ENCODE results near the gene ARHGAP27.

Gene ARHGAP27

DNA sequence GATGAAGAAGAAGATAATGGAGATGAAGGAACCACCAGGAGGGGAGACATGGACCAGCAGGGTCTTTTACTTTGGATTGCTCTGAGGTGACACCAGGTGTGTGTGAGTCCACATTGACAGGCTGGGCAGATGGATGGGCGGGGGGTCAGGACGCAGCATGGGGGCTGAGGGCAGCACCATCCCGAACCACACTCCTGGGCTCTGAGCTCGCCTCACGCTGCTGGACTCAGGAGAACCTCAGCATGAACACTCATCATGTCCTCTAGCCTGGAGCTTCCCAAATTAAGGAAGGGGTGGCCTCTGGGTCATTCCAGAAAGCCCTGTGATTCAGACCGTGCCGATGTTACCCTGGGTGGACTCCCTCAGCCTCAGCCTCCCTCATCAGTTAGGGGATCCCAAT is 65.5 kb downstream of the ARHGAP27 start:
- Histone ChIP-seq H3K4me3 (ENCODE audit: insufficient read length, low read depth) (no peak overlapping the region), H3K9ac (ENCODE audit: insufficient read length, low read depth) (no peak overlapping the region), H3K27me3 (ENCODE audit: insufficient read depth, insufficient read length) (no peaks in the 10 kb centered on the region), H3K36me3 (ENCODE audit: insufficient read depth, insufficient read length, low read length) (no peaks in the 10 kb centered on the region), H3K4me1 (ENCODE audit: insufficient read depth, insufficient read length) (peaks cover 13% of the 10 kb centered on the region), H3K9me3 (ENCODE audit: insufficient read depth, low read length) (peaks cover 9% of the 10 kb centered on the region; the same call in 1 of the 2 replicates)
- DNase-seq (ENCODE audit: low read depth, low spot score), result no peak
- TF ChIP-seq ZNF274 (IDR thresholded peaks at IDR 0.05; ENCODE audit: low read depth, low read length) (no peak), SUZ12 (IDR thresholded peaks at IDR 0.05; ENCODE audit: extremely low read depth, insufficient read depth, insufficient read length) (no peak), YY1 (IDR thresholded peaks at IDR 0.05; ENCODE audit: insufficient read depth, insufficient read length) (no peak)

DNA sequence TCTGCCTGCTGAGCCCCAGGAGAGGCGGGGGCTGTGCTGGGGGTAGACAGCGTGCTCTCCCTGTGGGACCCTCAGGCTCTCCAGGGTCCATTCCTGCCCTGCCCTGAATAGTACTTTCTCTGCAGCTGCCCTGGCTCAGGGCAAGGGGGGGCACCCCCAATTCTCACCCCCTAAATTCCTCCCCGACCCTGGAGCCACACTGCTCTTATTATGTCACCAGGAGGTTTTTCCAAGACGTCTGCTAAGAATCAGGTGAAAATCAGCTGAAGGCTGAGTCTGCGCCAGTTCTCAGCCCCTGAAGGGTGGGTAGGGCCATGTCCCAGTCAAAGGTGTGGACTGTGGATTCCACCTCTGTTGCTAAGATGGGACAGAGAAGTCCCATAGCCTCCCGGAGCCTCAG is 66.0 kb downstream of the ARHGAP27 start:
- H3K36me3 ChIP-seq (ENCODE audit: insufficient read depth, insufficient read length, low read length), result no peaks in the 10 kb centered on the region
- H3K27me3 ChIP-seq (ENCODE audit: insufficient read depth, insufficient read length), result no peaks in the 10 kb centered on the region
- TF ChIP-seq ZNF274 (IDR thresholded peaks at IDR 0.05; ENCODE audit: low read depth, low read length) (no peak), SUZ12 (IDR thresholded peaks at IDR 0.05; ENCODE audit: extremely low read depth, insufficient read depth, insufficient read length) (no peak), YY1 (IDR thresholded peaks at IDR 0.05; ENCODE audit: insufficient read depth, insufficient read length) (no peak)
- peaks cover 12% of the 10 kb centered on the region for H3K4me1 ChIP-seq (ENCODE audit: insufficient read depth, insufficient read length)
- H3K9ac ChIP-seq (ENCODE audit: insufficient read length, low read depth), result peak overlapping the region; percentile 17
- H3K4me3 ChIP-seq (ENCODE audit: insufficient read length, low read depth), result no peak overlapping the region
- peaks cover 9% of the 10 kb centered on the region; the same call in 1 of the 2 replicates for H3K9me3 ChIP-seq (ENCODE audit: insufficient read depth, low read length)
- DNase-seq (ENCODE audit: low read depth, low spot score), result no peak

DNA sequence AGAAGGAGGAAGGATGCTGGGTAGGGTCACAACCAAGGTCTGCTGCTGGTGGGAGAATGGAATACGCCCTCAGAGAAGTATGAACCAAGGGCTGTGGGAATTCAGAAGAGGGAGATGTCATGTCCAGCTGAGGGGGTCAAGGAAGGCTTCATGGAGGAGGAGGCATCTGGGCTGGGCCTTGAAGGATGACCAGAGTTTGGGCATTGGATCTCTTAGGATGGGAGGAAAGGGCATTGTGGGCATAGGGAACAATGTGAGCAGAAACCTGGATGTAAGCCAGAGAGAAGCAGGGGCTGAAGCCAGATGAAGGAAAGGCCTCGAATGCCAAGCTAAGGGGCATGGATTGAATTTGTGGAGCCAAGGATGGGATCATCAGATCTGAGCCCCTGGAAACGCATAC is 66.6 kb downstream of the ARHGAP27 start:
- Histone ChIP-seq H3K4me3 (ENCODE audit: insufficient read length, low read depth) (no peak overlapping the region), H3K9me3 (ENCODE audit: insufficient read depth, low read length) (peaks cover 9% of the 10 kb centered on the region; the same call in 1 of the 2 replicates), H3K27me3 (ENCODE audit: insufficient read depth, insufficient read length) (no peaks in the 10 kb centered on the region), H3K36me3 (ENCODE audit: insufficient read depth, insufficient read length, low read length) (no peaks in the 10 kb centered on the region), H3K9ac (ENCODE audit: insufficient read length, low read depth) (no peak overlapping the region), H3K4me1 (ENCODE audit: insufficient read depth, insufficient read length) (peaks cover 12% of the 10 kb centered on the region)
- no peak for TF ChIP-seq SUZ12 (IDR thresholded peaks at IDR 0.05; ENCODE audit: extremely low read depth, insufficient read depth, insufficient read length)
- TF ChIP-seq ZNF274 (IDR thresholded peaks at IDR 0.05; ENCODE audit: low read depth, low read length), result no peak
- no peak for TF ChIP-seq YY1 (IDR thresholded peaks at IDR 0.05; ENCODE audit: insufficient read depth, insufficient read length)
- DNase-seq (ENCODE audit: low read depth, low spot score), result no peak

DNA sequence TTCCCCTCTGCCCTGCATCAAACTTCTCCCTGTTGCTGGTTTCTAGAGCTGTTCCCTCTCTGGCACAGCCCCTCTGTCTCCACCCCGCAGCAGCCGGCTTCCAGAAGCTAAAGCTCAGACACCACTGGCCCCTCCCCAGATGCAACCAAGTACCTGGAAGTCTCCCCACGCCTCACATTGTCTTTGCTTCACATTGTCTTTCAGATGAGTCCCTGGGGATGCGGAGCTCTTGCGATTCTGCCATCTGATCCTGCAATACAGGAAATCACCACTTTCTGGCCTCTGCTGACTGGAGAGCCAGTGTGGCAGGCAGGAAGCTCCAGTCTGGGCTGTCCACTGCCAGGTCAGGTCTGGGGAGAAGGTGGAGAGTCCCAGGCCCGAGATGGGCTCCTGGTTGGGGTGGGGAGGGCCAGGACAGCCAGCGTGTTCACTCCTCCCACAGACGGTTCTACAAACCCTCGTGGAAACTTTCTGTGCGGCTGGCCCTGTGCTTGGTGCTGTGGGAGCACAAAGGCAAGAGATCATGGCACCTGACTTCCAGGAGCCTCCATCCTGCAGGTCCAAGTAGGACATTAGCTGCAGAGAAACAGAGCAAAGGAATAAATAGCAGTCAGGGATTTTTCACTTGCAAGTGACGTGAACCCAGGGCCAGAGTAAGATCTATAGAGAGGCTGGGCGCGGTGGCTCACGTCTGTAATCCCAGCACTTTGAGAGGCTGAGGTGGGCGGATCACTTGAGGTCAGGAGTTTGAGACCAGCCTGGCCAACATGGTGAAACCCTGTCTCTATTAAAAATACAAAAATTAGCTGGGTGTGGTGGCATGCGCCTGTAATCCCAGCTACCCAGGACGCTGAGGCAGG is 67.9 kb downstream of the ARHGAP27 start:
- H3K4me3 ChIP-seq (ENCODE audit: insufficient read length, low read depth), result no peak overlapping the region
- no peaks in the 10 kb centered on the region for H3K36me3 ChIP-seq (ENCODE audit: insufficient read depth, insufficient read length, low read length)
- peaks cover 12% of the 10 kb centered on the region for H3K4me1 ChIP-seq (ENCODE audit: insufficient read depth, insufficient read length)
- DNase-seq (ENCODE audit: low read depth, low spot score), result peak; percentile 92
- H3K27me3 ChIP-seq (ENCODE audit: insufficient read depth, insufficient read length), result no peaks in the 10 kb centered on the region
- TF ChIP-seq SUZ12 (IDR thresholded peaks at IDR 0.05; ENCODE audit: extremely low read depth, insufficient read depth, insufficient read length), result no peak
- no peak for TF ChIP-seq ZNF274 (IDR thresholded peaks at IDR 0.05; ENCODE audit: low read depth, low read length)
- peak overlapping the region; percentile 45 for H3K9ac ChIP-seq (ENCODE audit: insufficient read length, low read depth)
- peaks cover 9% of the 10 kb centered on the region; the same call in 1 of the 2 replicates for H3K9me3 ChIP-seq (ENCODE audit: insufficient read depth, low read length)

DNA sequence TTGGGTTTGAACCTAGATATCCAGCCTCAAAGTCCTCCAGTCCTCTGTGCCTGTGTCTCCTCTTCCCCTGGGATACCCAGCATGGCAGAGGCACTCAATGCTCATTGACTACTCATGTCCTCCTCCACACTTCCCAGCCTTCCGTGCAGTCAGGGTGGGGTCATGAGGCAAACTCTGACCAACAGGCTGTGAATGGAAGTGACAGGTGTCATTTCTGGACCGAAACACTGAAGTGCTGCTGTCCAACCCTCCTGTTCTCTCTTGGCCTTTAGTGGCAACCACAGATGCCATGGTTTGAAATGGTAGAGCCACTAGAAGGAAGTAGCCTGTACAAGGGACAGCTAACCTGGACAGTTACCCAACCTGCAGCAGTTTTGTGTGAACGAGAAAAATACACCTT is 69.2 kb downstream of the ARHGAP27 start:
- no peak for DNase-seq (ENCODE audit: low read depth, low spot score)
- peaks cover 12% of the 10 kb centered on the region for H3K4me1 ChIP-seq (ENCODE audit: insufficient read depth, insufficient read length)
- H3K9ac ChIP-seq (ENCODE audit: insufficient read length, low read depth), result no peak overlapping the region

DNA sequence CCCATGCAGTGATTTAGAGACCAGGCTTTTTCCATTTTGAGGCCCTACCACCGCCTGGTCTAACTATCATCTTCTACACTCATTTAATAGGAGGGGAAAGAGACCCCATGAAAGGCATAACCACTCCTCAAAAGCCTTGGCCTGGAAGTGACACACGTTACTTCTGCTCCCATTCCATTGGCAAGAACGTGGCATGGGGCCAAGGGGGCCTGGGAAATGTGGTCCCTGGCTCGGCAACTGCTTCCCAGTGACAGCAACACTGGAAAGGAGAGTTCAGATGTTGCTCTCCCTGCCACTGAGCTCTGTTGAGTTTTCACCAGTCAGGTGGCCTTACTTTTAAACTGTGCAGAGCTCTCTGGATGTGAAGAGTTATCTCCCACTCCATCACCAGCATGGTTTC is 70.7 kb downstream of the ARHGAP27 start:
- TF ChIP-seq SUZ12 (IDR thresholded peaks at IDR 0.05; ENCODE audit: extremely low read depth, insufficient read depth, insufficient read length) (no peak), YY1 (IDR thresholded peaks at IDR 0.05; ENCODE audit: insufficient read depth, insufficient read length) (no peak), ZNF274 (IDR thresholded peaks at IDR 0.05; ENCODE audit: low read depth, low read length) (no peak)
- Histone ChIP-seq H3K27me3 (ENCODE audit: insufficient read depth, insufficient read length) (no peaks in the 10 kb centered on the region), H3K4me3 (ENCODE audit: insufficient read length, low read depth) (no peak overlapping the region), H3K36me3 (ENCODE audit: insufficient read depth, insufficient read length, low read length) (no peaks in the 10 kb centered on the region), H3K4me1 (ENCODE audit: insufficient read depth, insufficient read length) (peaks cover 8% of the 10 kb centered on the region), H3K9me3 (ENCODE audit: insufficient read depth, low read length) (peaks cover 9% of the 10 kb centered on the region; the same call in 1 of the 2 replicates), H3K9ac (ENCODE audit: insufficient read length, low read depth) (no peak overlapping the region)
- no peak for DNase-seq (ENCODE audit: low read depth, low spot score)

More for the DNA sequence above, 69.2 kb downstream of the ARHGAP27 start:
- Histone ChIP-seq H3K9me3 (ENCODE audit: insufficient read depth, low read length) (peaks cover 9% of the 10 kb centered on the region; the same call in 1 of the 2 replicates), H3K27me3 (ENCODE audit: insufficient read depth, insufficient read length) (no peaks in the 10 kb centered on the region), H3K4me3 (ENCODE audit: insufficient read length, low read depth) (no peak overlapping the region), H3K36me3 (ENCODE audit: insufficient read depth, insufficient read length, low read length) (no peaks in the 10 kb centered on the region)
- TF ChIP-seq YY1 (IDR thresholded peaks at IDR 0.05; ENCODE audit: insufficient read depth, insufficient read length) (no peak), SUZ12 (IDR thresholded peaks at IDR 0.05; ENCODE audit: extremely low read depth, insufficient read depth, insufficient read length) (no peak), ZNF274 (IDR thresholded peaks at IDR 0.05; ENCODE audit: low read depth, low read length) (no peak)

DNA sequence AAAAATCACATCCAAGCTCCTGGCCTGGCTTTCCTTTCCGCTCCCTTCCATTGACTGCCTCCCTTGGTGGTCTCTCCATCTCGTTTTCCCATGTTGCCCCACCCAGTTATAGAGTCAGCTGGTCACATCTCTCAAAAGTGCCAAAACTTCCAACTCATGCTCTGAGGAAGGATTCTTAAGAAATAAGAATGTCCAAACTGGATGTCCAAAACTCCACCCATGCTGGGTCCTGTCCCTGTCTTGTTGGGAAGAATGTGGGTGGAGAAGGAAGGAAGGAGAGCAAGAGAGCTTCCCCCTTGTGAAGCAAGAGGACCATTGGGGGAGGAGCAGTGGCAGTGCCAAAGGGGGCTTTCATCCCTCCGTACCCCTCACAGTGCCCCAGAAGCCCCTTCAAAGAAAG is 71.2 kb downstream of the ARHGAP27 start:
- TF ChIP-seq SUZ12 (IDR thresholded peaks at IDR 0.05; ENCODE audit: extremely low read depth, insufficient read depth, insufficient read length), result no peak
- no peak for TF ChIP-seq YY1 (IDR thresholded peaks at IDR 0.05; ENCODE audit: insufficient read depth, insufficient read length)
- no peak for TF ChIP-seq ZNF274 (IDR thresholded peaks at IDR 0.05; ENCODE audit: low read depth, low read length)
- Histone ChIP-seq H3K9ac (ENCODE audit: insufficient read length, low read depth) (no peak overlapping the region), H3K36me3 (ENCODE audit: insufficient read depth, insufficient read length, low read length) (no peaks in the 10 kb centered on the region), H3K27me3 (ENCODE audit: insufficient read depth, insufficient read length) (no peaks in the 10 kb centered on the region), H3K9me3 (ENCODE audit: insufficient read depth, low read length) (peaks cover 9% of the 10 kb centered on the region; the same call in 1 of the 2 replicates), H3K4me1 (ENCODE audit: insufficient read depth, insufficient read length) (peaks cover 4% of the 10 kb centered on the region), H3K4me3 (ENCODE audit: insufficient read length, low read depth) (no peak overlapping the region)
- no peak for DNase-seq (ENCODE audit: low read depth, low spot score)
